ENCODE results near the gene FNDC5. TPM values are rescaled to one million over a fixed set of nuclear protein-coding genes. Genes with fewer than 3 reads are reported as not detected.

The FNDC5 gene
- total and polyA plus RNA-seq, 2 experiments from 2014 or later, result 1.0 to 1.7 TPM

- TF ChIP-seq ZNF114 (CRISPR knock-in tag; IDR thresholded peaks at IDR 0.05), result no peak
- no peak for TF ChIP-seq ZNF331 (CRISPR knock-in tag; IDR thresholded peaks at IDR 0.05; ENCODE audit: low read depth)
- no peak for TF ChIP-seq CREB1 (CRISPR knock-in tag; IDR thresholded peaks at IDR 0.05; ENCODE audit: low read depth)
- no peak for TF ChIP-seq POLR2AphosphoS5 (IDR thresholded peaks at IDR 0.05; ENCODE audit: low read depth)
- TF ChIP-seq STAT1 (IDR thresholded peaks at IDR 0.05; ENCODE audit: unreplicated experiment), result no peak
- no peak for TF ChIP-seq CTCF (conservative IDR thresholded peaks at IDR 0.05; ENCODE audit: low read depth in 2 of 2)
- no peak for TF ChIP-seq EZH2phosphoT487 (IDR thresholded peaks at IDR 0.05; ENCODE audit: unreplicated experiment)
- TF ChIP-seq JUNB (IDR thresholded peaks at IDR 0.05; ENCODE audit: unreplicated experiment), result no peak
- TF ChIP-seq ZNF462 (CRISPR knock-in tag; IDR thresholded peaks at IDR 0.05), result no peak
- no peak for TF ChIP-seq NANOG (IDR thresholded peaks at IDR 0.05; ENCODE audit: borderline replicate concordance)
- TF ChIP-seq EZH2 (IDR thresholded peaks at IDR 0.05; ENCODE audit: low read depth, unreplicated experiment), result no peak
- Histone ChIP-seq H3K9me2 (ENCODE audit: insufficient read depth) (no peaks in the 10 kb centered on the region), H3K4me3 (no peak overlapping the region), H3K27ac (ENCODE audit: low read depth) (no peak overlapping the region), H4K20me1 (replicated peaks; ENCODE audit: insufficient read depth) (0 out of 2 replicates have a peak, but pooled peaks cover 8% of the 10 kb centered on the region), H3K4me2 (no peak overlapping the region), H2AFZ (no peak overlapping the region), H3F3A (replicated peaks; ENCODE audit: low read depth) (no peaks in the 10 kb centered on the region), H3K4me1 (ENCODE audit: insufficient read depth) (no peaks in the 10 kb centered on the region), H3K27me3 (ENCODE audit: insufficient read depth) (peaks cover 7% of the 10 kb centered on the region), H3K79me2 (replicated peaks; ENCODE audit: insufficient read depth) (no peaks in the 10 kb centered on the region), H3K36me3 (ENCODE audit: insufficient read depth) (no peaks in the 10 kb centered on the region)
- peaks cover 5% of the 10 kb centered on the region; the same call in 2 of the 3 replicates for H3K36me3 Mint-ChIP-seq (ENCODE audit: low read depth)
- ATAC-seq (no peak), DNase-seq (ENCODE audit: low spot score) (no peak)
- peaks cover 1% of the 10 kb centered on the region for H3K27me3 Mint-ChIP-seq (ENCODE audit: insufficient read depth, low read depth, poor library complexity)
- H3K9me3 Mint-ChIP-seq, result no peaks in the 10 kb centered on the region
- no peaks in the 10 kb centered on the region; the same call in 2 of the 3 replicates for H3K4me1 Mint-ChIP-seq
- H3K4me3 Mint-ChIP-seq, result no peak overlapping the region
- H3K27ac Mint-ChIP-seq, result no peak overlapping the region
Measured at GRCh38 chr1:32863881-32864245, 6.8 kb downstream of the FNDC5 start.

Measured in GM23338 (cell line).